Measurements from ENCODE around the gene LRIT2.
"Not testable (repeated sequence)": the region's sequence is repeated elsewhere in the genome, so short reads cannot be mapped to it uniquely, and the experiment has no call there.

DNA sequence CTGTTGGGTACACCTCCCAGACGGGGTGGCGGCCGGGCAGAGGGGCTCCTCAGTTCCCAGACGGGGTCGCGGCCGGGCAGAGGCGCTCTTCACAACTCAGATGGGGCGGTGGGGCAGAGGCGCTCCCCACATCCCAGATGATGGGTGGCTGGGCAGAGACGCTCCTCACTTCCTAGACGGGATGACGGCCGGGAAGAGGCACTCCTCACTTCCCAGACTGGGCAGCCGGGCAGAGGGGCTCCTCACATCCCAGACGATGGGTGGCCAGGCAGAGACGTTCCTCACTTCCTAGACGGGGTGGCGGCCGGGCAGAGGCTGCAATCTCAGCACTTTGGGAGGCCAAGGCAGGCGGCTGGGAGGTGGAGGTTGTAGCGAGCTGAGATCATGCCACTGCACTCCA is 45.0 kb downstream of the LRIT2 start:
- TF ChIP-seq EZH2 (IDR thresholded peaks at IDR 0.05; ENCODE audit: borderline replicate concordance), result not testable (repeated sequence)
- TF ChIP-seq, protein P1, sequence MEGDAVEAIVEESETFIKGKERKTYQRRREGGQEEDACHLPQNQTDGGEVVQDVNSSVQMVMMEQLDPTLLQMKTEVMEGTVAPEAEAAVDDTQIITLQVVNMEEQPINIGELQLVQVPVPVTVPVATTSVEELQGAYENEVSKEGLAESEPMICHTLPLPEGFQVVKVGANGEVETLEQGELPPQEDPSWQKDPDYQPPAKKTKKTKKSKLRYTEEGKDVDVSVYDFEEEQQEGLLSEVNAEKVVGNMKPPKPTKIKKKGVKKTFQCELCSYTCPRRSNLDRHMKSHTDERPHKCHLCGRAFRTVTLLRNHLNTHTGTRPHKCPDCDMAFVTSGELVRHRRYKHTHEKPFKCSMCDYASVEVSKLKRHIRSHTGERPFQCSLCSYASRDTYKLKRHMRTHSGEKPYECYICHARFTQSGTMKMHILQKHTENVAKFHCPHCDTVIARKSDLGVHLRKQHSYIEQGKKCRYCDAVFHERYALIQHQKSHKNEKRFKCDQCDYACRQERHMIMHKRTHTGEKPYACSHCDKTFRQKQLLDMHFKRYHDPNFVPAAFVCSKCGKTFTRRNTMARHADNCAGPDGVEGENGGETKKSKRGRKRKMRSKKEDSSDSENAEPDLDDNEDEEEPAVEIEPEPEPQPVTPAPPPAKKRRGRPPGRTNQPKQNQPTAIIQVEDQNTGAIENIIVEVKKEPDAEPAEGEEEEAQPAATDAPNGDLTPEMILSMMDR (IDR thresholded peaks at IDR 0.05; ENCODE audit: poor library complexity), result not testable (repeated sequence)
